Left hindlimb (tissue), 1 donor: ENCODE results near the gene CCL25.
A peak's percentile ranks its signal among the peaks of the same experiment; 100 is the strongest.
"Not testable (repeated sequence)": the region's sequence is repeated elsewhere in the genome, so short reads cannot be mapped to it uniquely, and the experiment has no call there.

Source experiments
- DNase-seq: peaks from one replicate; pipeline ENCODE4 v3.0.0-alpha.2; 2018

CCL25 gene, protein sequence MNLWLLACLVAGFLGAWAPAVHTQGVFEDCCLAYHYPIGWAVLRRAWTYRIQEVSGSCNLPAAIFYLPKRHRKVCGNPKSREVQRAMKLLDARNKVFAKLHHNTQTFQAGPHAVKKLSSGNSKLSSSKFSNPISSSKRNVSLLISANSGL

DNA sequence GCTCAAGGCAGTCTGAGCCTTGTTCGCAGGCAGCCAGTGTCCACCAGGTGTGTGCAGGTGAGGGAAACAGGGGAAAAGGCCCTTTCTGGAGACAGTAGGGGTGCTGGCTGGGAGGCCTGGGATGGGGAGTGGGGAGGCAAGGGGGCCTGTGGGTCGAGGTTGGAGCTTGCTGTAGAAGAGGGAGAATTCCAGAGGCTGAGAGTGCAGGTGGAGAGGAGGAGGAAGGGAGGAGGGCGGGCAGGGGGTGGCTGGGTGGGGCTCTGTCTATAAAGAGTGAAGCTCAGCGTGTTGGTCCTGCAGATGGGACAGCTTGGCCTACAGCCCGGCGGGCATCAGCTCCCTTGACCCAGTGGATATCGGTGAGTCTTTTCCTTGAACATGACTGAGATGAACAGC lies at the start of gene CCL25:
Gene CCL25, plus strand, starts transcription at position 297 of the 396 bp plus-strand sequence. CDS start 290 bp downstream, outside the sequence.
- no peak for DNase-seq

DNA sequence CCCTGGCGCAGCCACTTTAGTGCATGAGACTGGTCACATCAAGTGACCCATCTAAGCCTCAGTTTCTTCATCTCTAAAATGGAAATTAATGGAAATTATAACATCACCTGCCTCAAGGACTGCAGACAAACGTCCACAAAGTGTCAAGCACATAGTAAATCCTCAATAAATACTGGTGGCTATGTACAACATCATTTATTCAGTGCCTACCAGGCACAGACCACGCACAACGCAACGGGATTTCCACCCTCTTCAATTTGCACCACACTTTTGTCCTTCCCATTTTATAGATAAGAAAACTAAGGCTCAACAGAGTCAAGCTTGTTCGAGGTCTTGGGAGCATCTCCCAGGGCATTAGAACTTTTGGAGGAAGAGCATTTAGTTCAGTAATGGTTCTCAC lies 48.6 kb upstream of the CCL25 start:
- DNase-seq, result no peak

DNA sequence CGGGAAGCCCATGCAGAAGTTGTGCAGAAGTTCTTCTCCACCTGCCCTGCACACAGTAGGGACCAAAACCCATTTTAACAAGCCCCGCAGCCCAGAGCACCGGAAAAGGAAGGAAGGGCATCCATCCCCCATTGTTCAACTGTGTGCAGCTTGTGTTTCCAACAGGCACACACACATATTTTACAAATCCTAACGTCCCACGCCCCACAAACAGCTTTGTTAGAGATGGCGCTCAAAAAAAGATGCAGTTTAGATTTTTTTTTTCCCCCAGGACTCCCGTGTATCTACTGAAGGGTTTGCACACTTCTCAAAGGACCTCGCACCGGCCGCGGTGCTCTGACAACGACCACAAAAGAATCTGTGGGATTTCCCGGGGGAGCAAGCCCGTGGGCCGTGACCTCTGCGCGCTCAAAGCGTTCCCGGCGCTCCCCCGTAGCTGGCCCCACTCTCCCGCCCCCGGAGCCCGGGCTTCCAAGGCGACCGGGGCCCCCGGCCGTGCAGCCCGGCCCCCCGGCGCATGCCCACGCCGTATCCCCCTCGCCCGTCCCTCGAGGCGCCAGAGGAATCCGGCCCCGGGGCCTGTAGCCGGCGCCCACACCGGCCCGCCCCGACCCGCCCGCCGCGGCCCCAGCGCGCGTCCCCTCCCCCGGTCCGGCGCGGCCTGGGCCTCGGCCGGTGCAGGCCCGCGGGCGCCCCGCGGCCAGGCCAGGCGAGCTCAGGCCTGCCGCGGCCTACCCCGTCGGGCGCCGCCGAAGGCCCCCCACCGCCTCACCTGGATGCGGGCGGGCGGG lies 47.6 kb upstream of the CCL25 start:
- no peak for DNase-seq

DNA sequence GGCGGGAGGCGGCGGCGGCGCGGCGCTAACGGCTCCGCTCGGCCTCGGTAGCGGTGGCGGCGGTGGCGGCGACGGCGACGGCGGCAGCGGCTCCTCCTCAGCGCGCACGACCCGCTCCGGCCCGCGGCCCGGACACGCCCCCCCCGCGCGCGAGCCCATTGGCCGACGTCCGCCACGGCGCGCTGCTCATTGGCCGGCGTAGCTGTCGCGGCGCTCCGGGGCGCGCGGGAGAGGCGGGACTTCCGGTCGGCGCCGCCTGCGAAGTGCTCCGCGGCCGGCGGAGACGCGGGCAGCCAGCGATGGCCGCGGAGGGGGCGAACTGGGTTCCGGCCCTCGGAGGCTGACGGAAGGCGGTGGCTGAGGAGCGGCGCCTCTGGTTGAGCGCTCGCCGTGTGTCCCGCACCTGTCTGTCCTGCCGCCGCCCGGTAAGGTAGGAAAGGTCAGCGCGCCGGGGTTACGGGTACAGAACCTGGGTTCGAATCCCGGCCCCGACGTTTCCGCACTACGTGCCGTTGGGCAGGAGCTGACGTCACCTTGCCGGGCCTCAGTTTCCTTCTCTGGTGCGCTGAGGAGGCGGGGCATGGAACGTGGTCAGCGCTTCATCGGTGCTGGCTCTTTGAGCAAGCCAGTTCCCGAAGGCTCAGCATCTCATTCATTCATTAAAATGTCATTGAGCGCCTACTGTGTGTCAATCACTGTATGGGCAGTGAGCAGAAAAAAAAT lies 46.9 kb upstream of the CCL25 start, which contains the start of gene ELAVL1:
Gene ELAVL1, minus strand, starts transcription at position 108 of the 723 bp plus-strand sequence. CDS start 13,826 bp downstream, outside the sequence.
- DNase-seq, result peak; percentile 91

DNA sequence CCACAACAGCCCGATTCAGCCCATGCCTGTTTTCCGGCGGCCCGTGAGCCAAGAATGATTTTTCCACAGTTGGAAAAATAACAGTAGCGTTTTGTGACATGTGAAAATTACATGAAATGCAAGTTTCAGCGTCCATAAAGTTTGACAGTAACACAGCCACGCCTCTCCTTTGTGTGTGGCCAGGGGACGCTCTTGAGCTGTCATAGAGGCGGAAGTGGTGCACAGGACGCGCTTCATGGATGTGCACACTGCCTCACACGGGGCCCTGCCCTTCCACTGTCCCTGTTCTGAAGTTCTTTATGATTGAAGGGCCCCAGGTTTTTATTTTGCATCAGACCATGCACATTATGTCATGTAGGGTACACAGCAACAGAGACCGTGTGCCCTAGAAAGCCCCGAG lies 34.8 kb upstream of the CCL25 start:
- no peak for DNase-seq

DNA sequence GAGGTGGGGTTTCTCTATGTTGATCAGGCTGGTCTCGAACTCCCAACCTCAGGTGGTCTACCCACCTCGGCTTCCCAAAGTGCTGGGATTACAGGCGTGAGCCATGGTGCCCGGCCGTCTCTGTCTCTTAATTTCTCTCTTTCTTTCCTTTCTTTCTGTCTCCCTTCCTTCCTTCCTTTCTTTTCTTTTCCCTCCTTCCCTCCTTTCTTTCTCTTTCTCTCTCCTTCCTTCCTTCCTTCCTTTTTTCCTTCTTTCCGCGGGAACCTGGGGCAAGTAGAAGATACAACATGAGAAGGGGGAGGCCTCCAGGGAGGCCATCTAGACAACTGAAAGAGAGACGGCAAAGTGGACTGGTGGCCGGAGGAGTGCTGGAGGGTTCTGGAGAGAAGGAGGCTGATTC lies 31.9 kb upstream of the CCL25 start:
- no peak for DNase-seq

DNA sequence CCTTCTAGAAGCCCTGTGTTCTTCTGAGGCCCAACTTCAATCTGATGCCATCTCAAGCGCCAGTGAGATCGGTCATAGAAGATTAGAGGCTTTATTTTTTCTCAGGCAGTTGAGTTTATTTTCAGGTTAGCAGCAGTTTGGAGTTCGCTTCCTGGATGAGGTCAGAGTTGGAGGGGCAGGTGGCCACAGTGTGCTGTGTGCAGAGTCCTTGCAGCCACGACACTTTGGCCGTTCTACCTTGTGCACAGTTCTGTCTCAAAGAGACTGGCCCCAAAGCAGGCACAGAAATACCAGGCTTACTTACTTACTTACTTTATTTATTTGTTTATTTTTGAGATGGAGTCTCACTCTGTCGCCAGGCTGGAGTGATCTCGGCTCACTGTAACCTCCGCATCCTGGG lies 31.2 kb upstream of the CCL25 start:
- DNase-seq, result no peak

DNA sequence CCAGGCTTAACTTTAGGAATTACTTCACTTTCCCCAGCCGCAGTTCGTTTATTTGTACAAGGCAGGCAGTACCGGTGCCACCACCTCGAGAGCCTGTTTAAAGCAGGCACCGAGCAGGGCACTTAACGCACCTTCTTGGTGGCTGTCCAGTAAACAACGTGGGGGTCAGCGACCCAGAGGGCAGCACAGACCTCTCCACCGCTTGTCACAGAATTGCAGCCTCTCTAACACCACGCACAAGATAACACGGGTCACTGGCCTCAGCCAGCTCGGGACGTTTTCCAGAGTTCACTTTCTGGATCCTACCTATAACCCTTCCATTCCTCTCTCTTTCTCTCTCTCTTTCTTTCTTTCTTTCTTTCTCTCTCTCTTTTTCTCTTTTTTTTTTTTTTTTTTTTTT lies 30.3 kb upstream of the CCL25 start:
- no peak for DNase-seq

DNA sequence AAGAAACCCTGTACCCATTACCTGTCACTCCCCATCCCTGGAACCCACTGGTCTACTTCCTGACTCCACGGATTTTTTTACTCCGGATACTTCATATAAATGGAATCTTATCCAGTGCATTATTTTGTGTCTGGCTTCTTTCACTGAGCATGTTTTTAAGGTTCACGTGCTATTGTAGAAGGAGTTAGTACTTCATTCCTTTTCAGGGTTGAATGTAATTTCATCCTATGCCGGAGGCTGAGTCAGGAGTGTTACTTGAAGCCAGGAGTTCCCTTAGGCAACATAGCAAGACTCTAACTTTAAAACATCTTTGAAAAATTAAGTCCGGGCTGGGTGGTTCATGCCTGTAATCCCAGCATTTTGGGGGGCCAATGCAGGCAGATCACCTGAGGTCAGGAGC lies 29.2 kb upstream of the CCL25 start:
- no peak for DNase-seq

DNA sequence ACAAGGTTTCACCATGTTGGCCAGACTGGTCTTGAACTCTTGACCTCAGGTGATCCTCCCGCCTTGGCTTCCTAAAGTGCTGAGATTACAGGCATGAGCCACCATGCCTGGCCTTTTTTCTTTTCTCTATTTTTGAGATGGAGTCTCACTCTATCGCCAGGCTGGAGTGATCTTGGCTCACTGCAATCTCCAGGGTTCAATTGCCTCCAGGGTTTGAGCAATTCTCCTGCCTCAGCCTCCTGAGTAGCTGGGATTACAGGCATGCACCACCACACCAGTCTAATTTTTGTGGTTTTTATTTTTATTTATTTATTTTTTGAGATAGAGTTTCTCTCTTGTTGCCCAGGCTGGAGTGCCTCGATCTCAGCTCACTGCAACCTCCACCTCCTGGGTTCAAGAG lies 28.3 kb upstream of the CCL25 start:
- DNase-seq, result not testable (repeated sequence)

DNA sequence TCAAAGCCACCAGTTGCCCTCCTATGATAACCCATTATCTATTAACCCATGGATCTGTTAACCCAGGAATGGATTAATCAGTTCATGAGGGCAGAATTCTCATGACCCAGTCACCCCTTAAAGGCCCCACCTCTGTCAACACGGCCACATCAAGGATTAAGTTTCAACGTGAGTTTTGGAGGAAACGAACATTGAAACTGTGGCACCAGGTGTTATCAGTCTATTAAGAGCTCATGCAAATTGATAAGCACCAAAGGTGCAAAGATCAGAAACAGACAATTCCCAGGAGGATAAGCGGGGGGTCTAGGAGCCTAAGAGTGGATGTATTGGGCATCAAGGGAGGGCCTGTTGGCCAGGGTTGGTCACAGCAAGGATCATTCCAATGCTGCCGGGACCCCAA lies 27.2 kb upstream of the CCL25 start:
- DNase-seq, result no peak

DNA sequence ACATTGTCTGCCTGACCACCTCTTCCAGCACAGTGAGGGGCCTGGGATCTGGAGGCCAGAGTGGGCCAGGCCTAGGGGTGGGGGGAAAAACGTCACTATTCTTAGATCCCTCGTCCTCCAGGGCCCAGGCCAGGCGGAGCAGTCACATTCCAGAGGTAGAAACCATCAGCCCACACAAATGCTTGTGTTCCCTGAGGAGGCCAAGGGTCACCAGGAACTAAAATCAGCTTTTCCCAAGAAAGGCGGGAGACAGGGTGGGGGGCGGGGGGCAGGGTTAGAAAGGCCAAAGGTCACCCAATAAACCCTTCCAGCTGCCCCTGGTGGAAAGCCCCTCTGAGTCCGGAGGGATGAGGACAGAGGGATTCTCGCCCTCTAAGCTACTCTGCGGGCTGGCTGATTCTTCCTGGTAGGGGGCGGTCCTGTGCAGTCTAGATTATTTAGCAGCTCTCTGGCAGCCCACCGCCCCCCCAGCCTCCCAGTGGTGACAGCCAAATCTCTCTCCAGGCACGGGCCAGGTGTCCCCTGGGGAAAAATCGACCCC lies 23.5 kb upstream of the CCL25 start:
- DNase-seq, result peak; percentile 49

DNA sequence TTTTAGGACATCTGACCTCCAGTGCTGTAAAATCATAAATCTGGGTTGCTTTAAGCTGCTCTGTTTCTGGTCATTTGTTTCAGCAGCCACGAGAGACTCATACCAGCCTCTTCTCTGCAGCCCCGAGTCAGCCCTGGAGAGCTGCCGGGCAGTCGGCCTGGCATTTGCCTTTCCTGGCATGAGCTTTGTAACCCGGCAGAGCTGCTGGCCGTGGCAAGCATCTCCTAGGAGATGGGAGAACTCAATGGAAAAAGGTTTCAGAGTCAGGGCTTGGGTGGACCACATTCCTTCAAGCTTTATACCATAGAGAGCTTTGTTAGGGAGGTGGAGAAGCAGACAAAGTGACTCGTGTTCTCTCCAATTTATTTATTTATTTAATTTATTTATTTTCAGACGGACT lies 21.6 kb upstream of the CCL25 start:
- DNase-seq, result no peak

DNA sequence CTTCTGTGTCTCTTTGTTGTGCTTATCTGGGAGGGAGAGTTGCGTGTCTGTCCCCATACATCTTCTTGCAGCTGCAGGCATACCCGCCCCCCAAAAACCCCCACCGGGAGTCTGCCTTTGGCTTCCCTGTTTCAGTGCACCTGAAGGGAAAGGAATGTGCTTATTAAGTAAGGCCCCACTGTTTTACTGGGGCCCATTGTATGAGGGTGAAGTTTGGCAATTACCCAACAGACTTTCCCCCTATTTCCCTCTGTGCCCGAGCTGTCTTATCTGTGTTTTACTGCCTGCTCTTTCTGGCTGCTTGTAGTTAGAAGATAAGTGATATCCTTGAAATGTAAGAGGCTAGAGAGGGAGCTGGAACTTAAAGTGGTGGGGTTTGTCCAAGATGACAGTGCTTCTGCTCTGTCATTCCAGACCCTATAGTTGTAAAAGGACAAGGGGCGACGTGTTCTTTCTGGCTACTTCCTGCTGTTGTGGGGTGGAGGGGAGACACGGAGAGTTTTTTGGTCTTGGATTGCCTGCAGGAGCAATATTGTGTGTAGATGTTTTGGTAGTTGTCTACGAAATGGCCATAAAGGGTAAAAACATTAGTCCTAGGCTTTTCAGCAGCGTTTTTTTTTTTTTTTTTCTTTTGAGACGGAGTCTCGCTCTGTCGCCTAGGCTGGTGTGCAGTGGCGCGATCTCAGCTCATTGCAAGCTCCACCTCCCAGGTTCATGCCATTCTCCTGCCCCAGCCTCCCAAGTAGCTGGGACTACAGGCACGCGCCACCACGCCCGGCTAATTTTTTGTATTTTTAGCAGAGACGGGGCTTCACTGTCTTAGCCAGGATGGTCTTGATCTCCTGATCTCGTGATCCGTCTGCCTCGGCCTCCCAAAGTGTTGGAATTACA lies 19.0 kb upstream of the CCL25 start:
- not testable (repeated sequence) for DNase-seq

DNA sequence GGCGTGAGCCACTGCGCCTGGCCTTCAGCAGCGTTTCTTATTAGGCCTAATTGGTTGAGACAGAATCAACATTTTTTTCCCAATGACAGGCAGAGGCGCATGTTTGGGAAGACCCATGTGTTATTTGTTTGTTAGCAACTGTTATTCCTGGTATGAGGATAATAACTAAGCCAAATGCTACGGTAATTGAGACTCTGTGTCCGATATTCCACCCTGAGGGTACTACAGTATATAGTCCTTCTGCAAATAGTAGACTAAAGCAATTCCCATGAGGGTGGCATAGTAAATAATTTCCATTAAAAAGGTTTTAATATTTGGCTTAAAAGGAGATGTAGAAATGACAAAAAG lies 18.4 kb upstream of the CCL25 start:
- DNase-seq, result no peak

DNA sequence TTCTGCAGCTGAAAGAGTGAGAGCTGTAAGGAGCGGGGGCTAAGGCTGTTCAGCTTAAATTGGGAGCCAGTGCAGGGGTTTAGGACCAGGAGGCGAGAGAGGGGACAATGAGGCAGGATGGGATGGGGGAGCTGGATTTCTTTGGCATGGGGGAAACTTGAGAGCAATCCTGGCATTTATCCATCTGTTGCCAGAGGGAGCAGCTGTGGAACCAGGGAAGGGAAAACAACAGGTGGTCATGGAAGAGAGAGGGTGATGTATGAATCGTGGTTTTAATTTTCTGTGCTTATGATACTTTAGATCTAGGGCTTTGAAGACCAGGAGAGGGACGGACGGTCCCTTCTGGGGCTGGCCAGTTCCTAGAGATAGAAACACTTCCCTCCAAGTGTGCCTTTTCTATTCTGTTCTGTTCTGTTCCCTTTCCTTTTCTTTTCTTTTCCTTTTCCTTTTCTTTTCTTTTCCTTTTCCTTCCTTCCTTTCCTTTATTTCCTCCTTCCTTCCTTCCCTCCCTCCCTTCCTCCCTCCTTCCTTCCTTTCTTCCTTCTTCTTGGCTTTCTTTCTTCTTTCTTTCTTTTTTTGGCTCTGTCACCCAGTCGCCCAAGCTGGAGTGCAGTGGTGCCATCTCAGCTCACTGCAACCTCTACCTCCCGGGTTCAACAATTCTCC lies 16.0 kb upstream of the CCL25 start:
- DNase-seq, result peak; percentile 40

DNA sequence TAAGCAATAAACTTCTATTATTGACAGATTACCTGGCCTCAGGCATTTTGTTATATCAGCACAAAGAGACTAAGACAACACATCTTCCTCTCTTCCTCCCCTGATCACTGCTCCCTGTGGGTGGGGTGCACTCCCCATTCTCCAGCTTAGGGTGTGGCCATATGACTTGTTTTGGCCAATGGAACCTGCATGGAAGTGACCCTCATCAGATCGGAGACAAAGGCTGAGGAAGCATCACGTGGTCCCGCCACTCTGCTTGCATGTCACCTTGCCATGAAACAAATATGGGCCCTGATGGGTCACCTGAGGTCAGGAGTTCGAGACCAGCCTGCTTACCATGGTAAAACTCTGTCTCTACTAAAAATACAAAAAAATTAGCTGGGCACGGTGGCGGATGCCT lies 13.7 kb upstream of the CCL25 start:
- no peak for DNase-seq

DNA sequence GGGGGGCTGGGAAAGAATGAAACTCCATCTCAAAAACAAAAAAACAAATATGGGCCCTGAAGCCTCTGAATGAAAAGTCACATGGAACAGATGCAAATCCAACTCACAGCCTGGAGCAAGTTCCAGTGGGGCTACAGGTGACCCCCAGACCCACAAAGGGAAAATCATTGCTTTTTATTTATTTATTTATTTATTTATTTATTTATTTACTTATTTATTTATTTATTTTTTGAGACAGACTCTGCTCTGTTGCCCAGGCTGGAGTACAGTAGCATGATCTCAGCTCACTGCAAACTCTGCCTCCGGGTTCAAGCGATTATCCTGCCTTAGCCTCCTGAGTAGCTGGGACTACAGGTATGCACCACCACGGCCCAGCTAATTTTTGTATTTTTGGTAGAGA lies 13.3 kb upstream of the CCL25 start:
- DNase-seq, result no peak

DNA sequence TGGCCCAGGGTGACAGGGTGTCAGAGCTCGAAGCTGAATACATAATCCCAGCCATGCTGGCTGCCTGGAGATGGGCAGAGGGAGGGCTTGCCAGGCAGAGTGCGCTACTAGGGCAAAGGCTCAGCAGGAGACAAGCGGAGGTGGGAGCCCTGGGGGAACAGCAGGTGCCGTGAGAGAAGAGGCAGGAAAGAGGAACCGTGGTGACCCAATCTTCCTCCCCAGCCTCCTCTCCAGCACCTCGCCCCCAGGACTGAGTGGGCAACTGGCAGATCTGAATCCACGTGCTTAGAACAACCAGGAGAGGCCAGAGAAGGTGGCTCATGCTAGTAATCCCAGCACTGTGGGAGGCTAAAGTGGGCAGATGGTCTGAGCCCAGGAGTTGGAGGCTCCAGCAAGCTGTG lies 11.0 kb upstream of the CCL25 start:
- no peak for DNase-seq

DNA sequence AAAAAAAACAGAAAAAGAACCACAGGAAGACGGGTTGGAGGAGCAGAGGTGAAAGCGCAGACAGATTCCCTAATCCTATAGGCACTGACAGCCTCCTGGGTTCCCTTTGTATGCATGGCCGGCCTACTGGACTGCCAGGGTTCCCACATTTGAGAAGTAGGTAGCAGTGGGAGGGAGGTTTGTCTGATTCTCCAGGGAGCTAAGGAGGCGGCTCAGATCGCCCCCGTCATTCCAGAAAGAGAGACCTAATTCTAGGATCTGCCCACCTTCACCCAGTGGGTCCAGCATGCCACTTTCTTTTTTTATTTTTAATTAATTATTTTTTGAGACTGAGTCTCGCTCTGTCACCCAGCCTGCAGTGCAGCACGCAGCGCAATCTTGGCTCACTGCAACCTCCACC lies 9.7 kb upstream of the CCL25 start:
- DNase-seq, result no peak

DNA sequence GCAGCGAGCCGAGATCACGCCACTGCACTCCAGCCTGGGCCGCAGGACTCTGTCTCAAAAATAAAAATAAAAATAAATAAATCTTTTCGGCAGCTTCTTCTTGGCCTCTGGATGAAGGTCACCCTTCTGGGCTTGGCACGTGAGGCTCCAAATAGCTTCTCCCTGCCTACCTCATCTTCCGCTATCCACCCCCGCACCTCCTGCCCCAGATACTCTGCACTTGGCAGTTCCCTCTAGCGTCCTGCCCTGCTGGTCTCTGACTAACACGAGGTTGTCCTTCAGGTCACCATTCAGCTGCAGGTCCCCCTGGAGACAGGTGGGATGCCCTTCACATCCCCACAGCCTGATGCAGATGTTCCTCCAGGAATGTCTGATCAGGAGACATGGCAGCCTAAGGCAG lies 8.5 kb upstream of the CCL25 start:
- DNase-seq, result no peak

DNA sequence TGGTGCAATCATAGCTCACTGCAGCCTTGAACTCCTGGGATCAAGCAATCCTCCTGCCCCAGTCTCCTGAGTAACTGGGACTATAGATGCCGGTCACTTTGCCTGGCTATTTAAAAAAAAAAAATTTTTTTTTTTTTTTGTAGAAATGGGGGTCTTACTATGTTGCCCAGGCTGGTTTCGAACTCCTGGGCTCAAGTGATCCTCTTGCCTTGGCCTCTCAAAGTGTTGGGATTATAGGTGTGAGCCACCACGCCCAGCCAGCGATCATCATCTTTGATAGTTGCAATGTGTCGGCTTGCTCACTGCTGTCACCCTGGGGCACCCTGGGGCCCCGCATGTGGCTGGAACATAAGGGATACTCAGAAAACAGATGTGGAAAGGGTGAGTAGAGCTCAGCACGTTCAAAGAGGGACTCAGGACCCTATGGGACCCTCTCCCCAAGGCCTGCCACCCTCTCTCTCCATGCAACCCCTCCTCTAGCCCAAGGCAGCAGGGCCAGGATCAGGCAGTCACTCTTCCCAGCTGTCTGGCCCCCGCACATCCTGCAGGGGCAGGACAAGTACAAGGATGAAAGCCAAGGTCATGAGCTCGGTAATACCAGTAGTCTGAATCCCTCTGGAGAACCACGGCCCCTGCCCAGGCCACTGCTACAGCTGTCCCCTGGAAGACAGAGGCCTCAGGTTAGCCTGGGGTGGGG lies 6.5 kb upstream of the CCL25 start:
- no peak for DNase-seq
